DOHH2 (cell line): ENCODE data around the gene SRP14.

Source experiments
- H3F3A ChIP-seq: fragments of 200-600 bp; sonication (generic), shearing (Covaris generic); 2 replicates; pipeline ENCODE4 v1.6.0; 2016; ENCODE audit warnings: antibody characterized with exemption, mild to moderate bottlenecking; ENCODE audit not compliant: control insufficient read depth, insufficient read depth
- H3K27ac ChIP-seq: fragments of 200-600 bp; sonication (generic); 2 replicates; pipeline ENCODE4 v1.5.1; 2014; ENCODE audit warnings: low read depth, mild to moderate bottlenecking, low read length, moderate library complexity
- H3K27me3 ChIP-seq: fragments of 200-600 bp; sonication (generic); 2 replicates; pipeline ENCODE4 v1.6.1; 2014; ENCODE audit warnings: mild to moderate bottlenecking, low read length, mixed read lengths; ENCODE audit not compliant: control insufficient read depth
- H3K36me3 ChIP-seq: fragments of 200-600 bp; sonication (generic); 2 replicates; pipeline ENCODE4 v1.6.1; 2014; ENCODE audit warnings: mild to moderate bottlenecking, low read length, moderate library complexity, mixed read lengths; ENCODE audit not compliant: control insufficient read depth
- H3K4me1 ChIP-seq: fragments of 200-600 bp; sonication (generic); 2 replicates; pipeline ENCODE4 v1.6.1; 2014; ENCODE audit warnings: mild to moderate bottlenecking, low read length, mixed read lengths; ENCODE audit not compliant: control insufficient read depth
- H3K4me2 ChIP-seq: fragments of 200-600 bp; sonication (generic); 2 replicates; pipeline ENCODE4 v1.6.0; 2014; ENCODE audit warnings: mild to moderate bottlenecking, low read length, moderate library complexity
- H3K4me3 ChIP-seq: fragments of 200-600 bp; sonication (generic); 2 replicates; pipeline ENCODE4 v1.5.1; 2014; ENCODE audit warnings: mild to moderate bottlenecking, low read length, mixed read lengths
- H3K79me2 ChIP-seq: fragments of 200-600 bp; sonication (generic); 2 replicates; pipeline ENCODE4 v1.6.1; 2014; ENCODE audit warnings: mild to moderate bottlenecking, low read length, mixed read lengths; ENCODE audit not compliant: control insufficient read depth
- H3K9me2 ChIP-seq: fragments of 200-600 bp; sonication (generic); replicated peaks from 2 replicates; pipeline ENCODE4 v1.6.1; 2014; ENCODE audit warnings: mild to moderate bottlenecking, low read length, mixed read lengths; ENCODE audit not compliant: control insufficient read depth
- H3K9me3 ChIP-seq: fragments of 200-600 bp; sonication (generic); 2 replicates; pipeline ENCODE4 v1.6.1; 2014; ENCODE audit warnings: antibody characterized with exemption, low read length, mixed read lengths; ENCODE audit not compliant: control insufficient read depth, insufficient read depth
- H4K20me1 ChIP-seq: fragments of 200-600 bp; sonication (generic); 2 replicates; pipeline ENCODE4 v1.6.0; 2014; ENCODE audit warnings: low read depth, mild to moderate bottlenecking, antibody characterized with exemption, low read length, moderate library complexity; ENCODE audit not compliant: control insufficient read depth, insufficient read depth
- EZH2phosphoT487 ChIP-seq: fragments of 200-600 bp; sonication (generic); IDR thresholded peaks from 2 replicates; pipeline ENCODE4 v1.6.1; 2017; ENCODE audit warnings: borderline replicate concordance, mild to moderate bottlenecking, antibody characterized with exemption, low read length, moderate library complexity, mixed read lengths
- TF ChIP-seq, protein P1 (sequence below): fragments of 200-600 bp; sonication (generic); IDR thresholded peaks from one replicate; pipeline ENCODE4 v1.5.1; 2014; ENCODE audit warnings: antibody characterized with exemption, mild to moderate bottlenecking, low read depth, low read length; ENCODE audit not compliant: poor library complexity, severe bottlenecking

SRP14 gene

DNA sequence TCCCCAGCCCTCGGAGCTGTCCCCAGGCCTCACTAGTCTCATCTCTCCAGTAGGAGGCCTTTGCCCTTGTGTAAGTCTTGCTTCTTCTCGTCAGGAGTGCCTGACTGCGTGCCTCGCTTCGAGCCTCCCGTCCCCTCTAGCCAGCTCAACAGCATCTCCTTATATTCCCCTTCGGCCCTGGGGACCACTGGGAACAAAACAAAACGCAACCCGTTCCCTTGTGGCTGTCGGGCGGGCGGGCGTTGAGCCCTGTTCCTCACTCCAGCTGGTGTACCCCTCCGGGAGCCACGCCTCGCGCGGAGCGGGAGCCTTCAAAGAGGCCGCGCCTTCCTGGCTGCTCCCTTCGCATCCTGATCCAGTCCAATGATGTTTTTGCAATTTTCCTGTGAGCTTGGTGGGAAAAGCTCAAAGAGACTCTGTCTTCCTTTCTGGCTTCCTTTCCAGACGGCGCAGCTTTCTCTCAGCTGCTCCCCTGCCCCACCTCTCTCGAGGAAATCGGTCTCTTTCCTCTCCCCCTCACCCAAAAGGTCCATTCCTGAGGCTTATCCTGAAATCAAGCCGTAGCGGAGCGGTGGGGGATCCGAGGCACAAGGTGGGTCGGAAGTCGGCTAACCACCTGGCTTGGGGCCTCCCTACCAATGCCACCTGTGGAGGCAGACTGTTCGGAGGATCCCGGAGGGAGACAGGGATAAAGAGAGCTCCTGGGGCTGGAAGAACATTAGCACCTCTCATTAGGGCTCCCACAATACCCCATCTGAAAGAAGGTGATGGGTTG lies 33.4 kb upstream of the SRP14 start:
- H3K4me2 ChIP-seq = no peak overlapping the region
- H3K9me2 ChIP-seq = no peaks in the 10 kb centered on the region
- no peak for TF ChIP-seq EZH2phosphoT487
- TF ChIP-seq, protein P1, sequence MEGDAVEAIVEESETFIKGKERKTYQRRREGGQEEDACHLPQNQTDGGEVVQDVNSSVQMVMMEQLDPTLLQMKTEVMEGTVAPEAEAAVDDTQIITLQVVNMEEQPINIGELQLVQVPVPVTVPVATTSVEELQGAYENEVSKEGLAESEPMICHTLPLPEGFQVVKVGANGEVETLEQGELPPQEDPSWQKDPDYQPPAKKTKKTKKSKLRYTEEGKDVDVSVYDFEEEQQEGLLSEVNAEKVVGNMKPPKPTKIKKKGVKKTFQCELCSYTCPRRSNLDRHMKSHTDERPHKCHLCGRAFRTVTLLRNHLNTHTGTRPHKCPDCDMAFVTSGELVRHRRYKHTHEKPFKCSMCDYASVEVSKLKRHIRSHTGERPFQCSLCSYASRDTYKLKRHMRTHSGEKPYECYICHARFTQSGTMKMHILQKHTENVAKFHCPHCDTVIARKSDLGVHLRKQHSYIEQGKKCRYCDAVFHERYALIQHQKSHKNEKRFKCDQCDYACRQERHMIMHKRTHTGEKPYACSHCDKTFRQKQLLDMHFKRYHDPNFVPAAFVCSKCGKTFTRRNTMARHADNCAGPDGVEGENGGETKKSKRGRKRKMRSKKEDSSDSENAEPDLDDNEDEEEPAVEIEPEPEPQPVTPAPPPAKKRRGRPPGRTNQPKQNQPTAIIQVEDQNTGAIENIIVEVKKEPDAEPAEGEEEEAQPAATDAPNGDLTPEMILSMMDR = no peak
- H3K9me3 ChIP-seq = no peaks in the 10 kb centered on the region
- H3K79me2 ChIP-seq = no peaks in the 10 kb centered on the region
- H4K20me1 ChIP-seq = no peaks in the 10 kb centered on the region
- H3F3A ChIP-seq = peaks cover 12% of the 10 kb centered on the region; the same call in 1 of the 2 replicates
- no peaks in the 10 kb centered on the region for H3K27me3 ChIP-seq
- no peaks in the 10 kb centered on the region for H3K36me3 ChIP-seq
- H3K4me3 ChIP-seq = no peak overlapping the region
- H3K4me1 ChIP-seq = peaks cover 29% of the 10 kb centered on the region
- no peak overlapping the region for H3K27ac ChIP-seq

GRCh38 chr15:40070608-40071218 lies 31.7 kb upstream of the SRP14 start:
- H3K27me3 ChIP-seq = no peaks in the 10 kb centered on the region
- no peaks in the 10 kb centered on the region for H3K36me3 ChIP-seq

GRCh38 chr15:40070166-40070557 lies 31.2 kb upstream of the SRP14 start:
- H4K20me1 ChIP-seq = no peaks in the 10 kb centered on the region
- H3F3A ChIP-seq = peaks cover 14% of the 10 kb centered on the region
- no peak overlapping the region for H3K4me3 ChIP-seq
- H3K4me1 ChIP-seq = peaks cover 46% of the 10 kb centered on the region
- H3K4me2 ChIP-seq = peak overlapping the region; percentile 83
- no peaks in the 10 kb centered on the region for H3K9me3 ChIP-seq
- H3K9me2 ChIP-seq = no peaks in the 10 kb centered on the region
- H3K27ac ChIP-seq = peak overlapping the region; percentile 52
- H3K79me2 ChIP-seq = no peaks in the 10 kb centered on the region
- TF ChIP-seq, protein P1 = no peak
- TF ChIP-seq EZH2phosphoT487 = no peak
- no peaks in the 10 kb centered on the region for H3K27me3 ChIP-seq
- peaks cover under 1% of the 10 kb centered on the region; the same call in 1 of the 2 replicates for H3K36me3 ChIP-seq

More at GRCh38 chr15:40070608-40071218, 31.7 kb upstream of the SRP14 start:
- no peak for TF ChIP-seq EZH2phosphoT487
- TF ChIP-seq, protein P1 = no peak
- Histone ChIP-seq H3K9me2 (no peaks in the 10 kb centered on the region), H3K79me2 (no peaks in the 10 kb centered on the region), H4K20me1 (no peaks in the 10 kb centered on the region), H3F3A (peaks cover 12% of the 10 kb centered on the region; the same call in 1 of the 2 replicates), H3K4me2 (no peak overlapping the region), H3K27ac (no peak overlapping the region), H3K9me3 (no peaks in the 10 kb centered on the region), H3K4me3 (no peak overlapping the region), H3K4me1 (peaks cover 41% of the 10 kb centered on the region)
